GM12874 (cell line): ENCODE data around the gene STK40.

ENCODE experiments used
- TF ChIP-seq, protein P1 (sequence below): IDR thresholded peaks from 2 replicates; pipeline ENCODE4 v1.5.1; 2011; ENCODE audit warnings: low read depth, mild to moderate bottlenecking, control low read depth, low read length, moderate library complexity; ENCODE audit not compliant: insufficient read depth

The STK40 gene

GRCh38 chr1:36298640-36299039 is 87.1 kb downstream of the STK40 start:
- TF ChIP-seq, protein P1, sequence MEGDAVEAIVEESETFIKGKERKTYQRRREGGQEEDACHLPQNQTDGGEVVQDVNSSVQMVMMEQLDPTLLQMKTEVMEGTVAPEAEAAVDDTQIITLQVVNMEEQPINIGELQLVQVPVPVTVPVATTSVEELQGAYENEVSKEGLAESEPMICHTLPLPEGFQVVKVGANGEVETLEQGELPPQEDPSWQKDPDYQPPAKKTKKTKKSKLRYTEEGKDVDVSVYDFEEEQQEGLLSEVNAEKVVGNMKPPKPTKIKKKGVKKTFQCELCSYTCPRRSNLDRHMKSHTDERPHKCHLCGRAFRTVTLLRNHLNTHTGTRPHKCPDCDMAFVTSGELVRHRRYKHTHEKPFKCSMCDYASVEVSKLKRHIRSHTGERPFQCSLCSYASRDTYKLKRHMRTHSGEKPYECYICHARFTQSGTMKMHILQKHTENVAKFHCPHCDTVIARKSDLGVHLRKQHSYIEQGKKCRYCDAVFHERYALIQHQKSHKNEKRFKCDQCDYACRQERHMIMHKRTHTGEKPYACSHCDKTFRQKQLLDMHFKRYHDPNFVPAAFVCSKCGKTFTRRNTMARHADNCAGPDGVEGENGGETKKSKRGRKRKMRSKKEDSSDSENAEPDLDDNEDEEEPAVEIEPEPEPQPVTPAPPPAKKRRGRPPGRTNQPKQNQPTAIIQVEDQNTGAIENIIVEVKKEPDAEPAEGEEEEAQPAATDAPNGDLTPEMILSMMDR = no peak

DNA sequence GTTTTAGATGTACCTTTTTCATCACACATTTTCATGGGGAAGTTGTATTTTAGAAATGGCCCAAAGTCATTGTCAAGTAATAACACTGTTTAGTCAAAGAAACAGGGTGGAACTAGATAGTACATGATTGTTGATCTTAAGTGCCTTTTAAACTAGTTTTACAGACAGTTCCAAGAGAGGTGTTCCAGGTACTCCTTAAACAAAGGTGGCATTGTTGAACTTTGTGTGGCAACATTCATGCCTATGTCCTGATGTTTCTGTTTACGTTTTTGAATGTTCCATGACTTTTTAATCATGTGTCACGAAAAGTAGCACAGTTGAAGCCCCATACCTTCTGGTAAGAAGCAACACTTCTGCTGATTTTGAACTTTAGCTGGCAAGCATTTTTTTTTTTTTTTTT is 88.7 kb downstream of the STK40 start:
- TF ChIP-seq, protein P1 = no peak

- TF ChIP-seq, protein P1 = no peak
Observed at GRCh38 chr1:36295390-36295789, 90.3 kb downstream of the STK40 start.
